ENCODE results near the gene KANSL1L. TPM values are rescaled to one million over a fixed set of nuclear protein-coding genes. Genes with fewer than 3 reads are reported as not detected.

Gene KANSL1L
- total RNA-seq, 2 donors from 2014 or later, result 36.1 to 40.3 TPM

DNA sequence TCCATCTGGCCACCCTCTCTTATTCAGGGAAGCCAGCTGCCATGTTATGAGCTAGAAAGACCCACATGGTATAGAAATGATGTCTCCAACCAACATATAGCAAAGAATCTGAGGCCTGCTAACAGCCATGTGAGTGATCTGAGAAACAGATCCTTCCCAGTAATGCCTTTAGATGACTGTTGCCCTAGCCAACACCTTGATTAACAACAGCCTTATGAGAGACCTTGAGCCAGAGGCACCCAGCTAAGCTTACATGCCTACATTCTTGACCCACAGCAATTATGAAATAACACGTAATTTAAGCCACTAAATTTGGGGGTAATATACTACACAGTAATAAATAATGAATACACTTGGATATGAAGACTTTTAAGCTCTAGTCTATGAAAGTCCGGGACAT lies 13.0 kb downstream of the KANSL1L start:
- Histone ChIP-seq H3K27me3 (replicated peaks; ENCODE audit: insufficient read depth) (no peaks in the 10 kb centered on the region), H3K9me3 (no peaks in the 10 kb centered on the region), H3K4me1 (replicated peaks) (peaks cover 3% of the 10 kb centered on the region), H3K36me3 (no peaks in the 10 kb centered on the region), H3K27ac (no peak overlapping the region), H3K4me3 (no peak overlapping the region)
- DNase-seq (ENCODE audit: low spot score), result no peak
- intact Hi-C loops (cut with DNase I), result no loop called here
- TF ChIP-seq POLR2A (IDR thresholded peaks at IDR 0.05) (no peak), POLR2AphosphoS5 (IDR thresholded peaks at IDR 0.05) (no peak), CTCF (IDR thresholded peaks at IDR 0.05) (no peak)
- WGBS, result 86% methylated on average over 2 of the region's 2 CpGs

- 85% methylated on average over 3 of the region's 3 CpGs for WGBS
- intact Hi-C loops (cut with DNase I), result no loop called here
- no peaks in the 10 kb centered on the region for H3K36me3 ChIP-seq
- TF ChIP-seq CTCF (IDR thresholded peaks at IDR 0.05) (no peak), POLR2AphosphoS5 (IDR thresholded peaks at IDR 0.05) (no peak), POLR2A (IDR thresholded peaks at IDR 0.05) (no peak)
- H3K9me3 ChIP-seq, result no peaks in the 10 kb centered on the region
- no peak for DNase-seq (ENCODE audit: low spot score)
- H3K4me1 ChIP-seq (replicated peaks), result no peaks in the 10 kb centered on the region
- H3K4me3 ChIP-seq, result no peak overlapping the region
- no peak overlapping the region for H3K27ac ChIP-seq
- H3K27me3 ChIP-seq (replicated peaks; ENCODE audit: insufficient read depth), result no peaks in the 10 kb centered on the region
Observed at GRCh38 chr2:210157526-210157925, 13.7 kb downstream of the KANSL1L start.

DNA sequence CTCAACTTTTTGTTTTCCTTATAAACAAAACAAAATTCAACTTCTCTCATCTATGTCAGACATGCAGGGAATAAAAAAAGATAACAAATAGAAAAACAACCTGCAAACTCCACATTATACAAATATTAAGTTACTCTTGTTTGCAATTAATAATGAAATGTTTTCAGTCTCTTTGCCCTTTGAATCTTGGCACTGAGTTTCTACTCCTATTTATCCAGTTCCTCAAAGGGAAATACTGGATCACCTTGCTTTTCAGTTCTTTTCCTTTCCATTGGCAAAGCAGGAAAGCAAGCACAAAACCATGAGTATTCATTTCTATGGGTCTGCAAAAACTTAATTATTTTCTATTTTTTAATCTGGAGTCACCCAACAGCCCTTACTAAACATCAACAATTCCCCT lies 23.6 kb downstream of the KANSL1L start:
- TF ChIP-seq POLR2AphosphoS5 (IDR thresholded peaks at IDR 0.05), result no peak
- no peak for TF ChIP-seq POLR2A (IDR thresholded peaks at IDR 0.05)
- TF ChIP-seq CTCF (IDR thresholded peaks at IDR 0.05), result no peak
- intact Hi-C loops (cut with DNase I), result no loop called here
- Histone ChIP-seq H3K4me1 (replicated peaks) (no peaks in the 10 kb centered on the region), H3K36me3 (no peaks in the 10 kb centered on the region), H3K27ac (no peak overlapping the region), H3K9me3 (no peaks in the 10 kb centered on the region), H3K27me3 (replicated peaks; ENCODE audit: insufficient read depth) (no peaks in the 10 kb centered on the region), H3K4me3 (no peak overlapping the region)
- no peak for DNase-seq (ENCODE audit: low spot score)

DNA sequence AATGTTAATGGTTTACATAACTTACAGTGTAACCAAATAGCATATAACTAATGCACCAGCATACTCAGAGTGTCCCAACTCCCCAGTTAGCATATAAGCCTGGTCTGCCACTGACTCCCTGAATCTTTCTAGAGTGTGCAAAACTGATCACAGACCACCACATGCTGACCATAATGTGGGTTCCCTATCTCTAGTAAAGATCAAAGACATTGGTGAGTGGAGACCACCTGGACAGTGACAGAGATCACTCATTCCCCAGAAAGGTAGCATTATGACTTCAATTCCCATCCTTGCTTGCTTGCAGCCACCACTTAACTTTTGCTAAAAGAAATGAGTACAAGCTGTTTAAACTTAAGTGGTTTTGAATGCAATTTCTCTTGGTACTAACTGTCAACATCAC lies 39.0 kb downstream of the KANSL1L start:
- no peaks in the 10 kb centered on the region for H3K27me3 ChIP-seq (replicated peaks; ENCODE audit: insufficient read depth)
- H3K36me3 ChIP-seq, result no peaks in the 10 kb centered on the region
- no peaks in the 10 kb centered on the region for H3K9me3 ChIP-seq
- no peak for TF ChIP-seq CTCF (IDR thresholded peaks at IDR 0.05)
- no peak for TF ChIP-seq POLR2AphosphoS5 (IDR thresholded peaks at IDR 0.05)
- no peak for TF ChIP-seq POLR2A (IDR thresholded peaks at IDR 0.05)
- DNase-seq (ENCODE audit: low spot score), result no peak
- intact Hi-C loops (cut with DNase I), result no loop called here
- H3K4me1 ChIP-seq (replicated peaks), result no peaks in the 10 kb centered on the region
- no peak overlapping the region for H3K4me3 ChIP-seq
- no peak overlapping the region for H3K27ac ChIP-seq

DNA sequence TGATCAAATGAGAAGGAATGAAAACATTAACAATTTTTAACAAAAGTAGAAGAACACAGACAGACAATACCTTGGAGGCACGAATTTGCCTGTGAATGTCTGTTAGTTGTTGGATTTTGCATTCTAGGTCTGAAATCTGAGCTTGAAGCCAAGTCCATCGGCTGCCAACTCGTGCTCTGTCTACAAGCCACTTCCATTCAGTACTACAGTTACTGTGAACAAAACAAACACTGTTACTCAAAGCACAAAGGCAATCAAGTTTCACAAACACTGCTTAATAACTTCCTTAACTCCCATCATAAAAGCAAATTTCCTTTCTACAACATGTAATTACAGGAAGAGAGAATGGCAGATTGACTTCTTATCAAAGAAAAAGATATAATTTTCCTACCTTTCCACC lies 42.2 kb downstream of the KANSL1L start:
- intact Hi-C loops (cut with DNase I), result no loop called here
- Histone ChIP-seq H3K36me3 (no peaks in the 10 kb centered on the region), H3K9me3 (no peaks in the 10 kb centered on the region), H3K4me1 (replicated peaks) (no peaks in the 10 kb centered on the region), H3K27me3 (replicated peaks; ENCODE audit: insufficient read depth) (no peaks in the 10 kb centered on the region), H3K27ac (no peak overlapping the region), H3K4me3 (no peak overlapping the region)
- no peak for TF ChIP-seq CTCF (IDR thresholded peaks at IDR 0.05)
- no peak for TF ChIP-seq POLR2AphosphoS5 (IDR thresholded peaks at IDR 0.05)
- TF ChIP-seq POLR2A (IDR thresholded peaks at IDR 0.05), result no peak
- no peak for DNase-seq (ENCODE audit: low spot score)
- 24% methylated on average over 3 of the region's 3 CpGs for WGBS
